ENCODE results near the gene PARD3. TPM values are rescaled to one million over a fixed set of nuclear protein-coding genes. Genes with fewer than 3 reads are reported as not detected.

The PARD3 gene
- total RNA-seq, 2 donors from 2014 or later, result 36.1 to 48.5 TPM

DNA sequence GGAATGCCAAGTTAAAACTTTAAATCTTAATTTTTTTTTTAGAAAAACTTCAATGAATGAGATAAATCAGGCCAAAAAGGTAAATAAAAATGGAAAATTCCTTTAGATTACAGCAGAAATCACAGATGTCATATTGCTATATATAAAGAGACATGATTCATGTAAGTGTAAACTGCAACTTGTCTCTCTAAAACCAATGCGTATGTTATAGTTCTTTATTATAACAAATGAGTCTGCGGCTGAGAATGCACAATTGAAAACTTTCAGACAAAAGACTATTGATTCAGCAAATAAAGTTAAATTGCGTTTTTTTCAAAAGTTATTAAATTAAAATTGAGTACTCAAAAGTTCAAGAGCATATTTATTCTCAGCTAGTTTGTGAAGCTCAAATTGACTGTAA lies 425.3 kb downstream of the PARD3 start:
- no peak for DNase-seq
- no peaks in the 10 kb centered on the region for H3K4me1 ChIP-seq
- H3K27me3 ChIP-seq, result no peaks in the 10 kb centered on the region
- TF ChIP-seq, protein P1, sequence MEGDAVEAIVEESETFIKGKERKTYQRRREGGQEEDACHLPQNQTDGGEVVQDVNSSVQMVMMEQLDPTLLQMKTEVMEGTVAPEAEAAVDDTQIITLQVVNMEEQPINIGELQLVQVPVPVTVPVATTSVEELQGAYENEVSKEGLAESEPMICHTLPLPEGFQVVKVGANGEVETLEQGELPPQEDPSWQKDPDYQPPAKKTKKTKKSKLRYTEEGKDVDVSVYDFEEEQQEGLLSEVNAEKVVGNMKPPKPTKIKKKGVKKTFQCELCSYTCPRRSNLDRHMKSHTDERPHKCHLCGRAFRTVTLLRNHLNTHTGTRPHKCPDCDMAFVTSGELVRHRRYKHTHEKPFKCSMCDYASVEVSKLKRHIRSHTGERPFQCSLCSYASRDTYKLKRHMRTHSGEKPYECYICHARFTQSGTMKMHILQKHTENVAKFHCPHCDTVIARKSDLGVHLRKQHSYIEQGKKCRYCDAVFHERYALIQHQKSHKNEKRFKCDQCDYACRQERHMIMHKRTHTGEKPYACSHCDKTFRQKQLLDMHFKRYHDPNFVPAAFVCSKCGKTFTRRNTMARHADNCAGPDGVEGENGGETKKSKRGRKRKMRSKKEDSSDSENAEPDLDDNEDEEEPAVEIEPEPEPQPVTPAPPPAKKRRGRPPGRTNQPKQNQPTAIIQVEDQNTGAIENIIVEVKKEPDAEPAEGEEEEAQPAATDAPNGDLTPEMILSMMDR (IDR thresholded peaks at IDR 0.05), result no peak
- TF ChIP-seq POLR2A (IDR thresholded peaks at IDR 0.05), result no peak
- no peak overlapping the region for H3K27ac ChIP-seq
- 98% methylated on average over 3 of the region's 3 CpGs for WGBS, 2 donors
- intact Hi-C loops (cut with DNase I), result no loop called here
- no peaks in the 10 kb centered on the region for H3K9me3 ChIP-seq
- H3K36me3 ChIP-seq (replicated peaks in 1 of 2; ENCODE audit: insufficient read depth in 1 of 2, low read depth in 2 of 2), result no peaks in the 10 kb centered on the region
- H3K4me3 ChIP-seq, result no peak overlapping the region
- ATAC-seq, result no peak

DNA sequence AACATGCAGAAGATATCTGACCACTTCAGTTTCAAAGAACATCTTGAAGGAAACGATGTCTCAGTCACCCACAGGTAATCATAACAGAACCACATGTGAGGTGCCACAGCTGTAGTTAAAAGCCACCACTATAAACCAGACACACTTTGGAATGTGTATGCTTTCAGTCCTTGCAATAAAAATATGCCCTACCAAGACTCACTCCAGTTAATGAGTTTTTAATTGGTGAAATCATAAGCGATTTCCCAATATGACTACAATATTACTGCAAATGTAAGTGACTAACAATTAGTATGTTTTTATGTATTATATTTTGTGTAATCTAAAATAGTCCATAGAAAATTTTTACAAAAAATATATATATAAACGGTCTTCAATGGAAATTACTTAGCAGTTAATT lies 428.2 kb downstream of the PARD3 start:
- WGBS, 2 donors, result 91 to 95% methylated on average over 3 of the region's 3 CpGs
- H3K27ac ChIP-seq, result no peak overlapping the region

DNA sequence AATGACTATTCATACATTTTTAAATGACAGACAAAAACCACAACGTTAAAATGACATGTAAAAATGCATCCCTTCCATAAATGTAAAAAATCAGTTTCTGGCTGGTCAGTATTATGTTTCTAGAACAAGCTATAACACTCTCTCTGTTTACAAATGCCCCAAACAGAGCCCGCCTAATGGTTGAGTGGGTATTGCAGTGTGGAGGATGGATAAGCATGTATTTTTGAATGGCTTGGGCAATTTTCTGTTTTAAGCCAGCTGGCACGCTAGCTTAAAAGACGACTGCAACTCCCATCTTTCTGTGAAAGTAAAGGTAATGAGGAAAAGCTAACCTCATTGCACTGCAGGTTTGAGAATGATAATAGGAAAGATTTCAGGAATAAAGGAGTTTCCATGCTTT lies 430.7 kb downstream of the PARD3 start:
- no peaks in the 10 kb centered on the region for H3K36me3 ChIP-seq (replicated peaks in 1 of 2; ENCODE audit: insufficient read depth in 1 of 2, low read depth in 2 of 2)
- H3K27ac ChIP-seq, result no peak overlapping the region
- TF ChIP-seq, protein P1 (IDR thresholded peaks at IDR 0.05), result no peak
- TF ChIP-seq POLR2A (IDR thresholded peaks at IDR 0.05), result no peak
- intact Hi-C loops (cut with DNase I), result no loop called here
- no peak for DNase-seq
- peaks cover 4% of the 10 kb centered on the region for H3K4me1 ChIP-seq
- no peaks in the 10 kb centered on the region for H3K27me3 ChIP-seq
- no peak overlapping the region for H3K4me3 ChIP-seq
- ATAC-seq, result no peak
- WGBS, 2 donors, result 81 to 85% methylated on average over 4 of the region's 4 CpGs
- H3K9me3 ChIP-seq, result no peaks in the 10 kb centered on the region

More for the DNA sequence above, 428.2 kb downstream of the PARD3 start:
- TF ChIP-seq, protein P1 (IDR thresholded peaks at IDR 0.05), result no peak
- no peaks in the 10 kb centered on the region for H3K36me3 ChIP-seq (replicated peaks in 1 of 2; ENCODE audit: insufficient read depth in 1 of 2, low read depth in 2 of 2)
- H3K4me1 ChIP-seq, result no peaks in the 10 kb centered on the region
- intact Hi-C loops (cut with DNase I), result no loop called here
- no peaks in the 10 kb centered on the region for H3K9me3 ChIP-seq
- no peaks in the 10 kb centered on the region for H3K27me3 ChIP-seq
- DNase-seq (no peak), ATAC-seq (no peak)
- no peak overlapping the region for H3K4me3 ChIP-seq

DNA sequence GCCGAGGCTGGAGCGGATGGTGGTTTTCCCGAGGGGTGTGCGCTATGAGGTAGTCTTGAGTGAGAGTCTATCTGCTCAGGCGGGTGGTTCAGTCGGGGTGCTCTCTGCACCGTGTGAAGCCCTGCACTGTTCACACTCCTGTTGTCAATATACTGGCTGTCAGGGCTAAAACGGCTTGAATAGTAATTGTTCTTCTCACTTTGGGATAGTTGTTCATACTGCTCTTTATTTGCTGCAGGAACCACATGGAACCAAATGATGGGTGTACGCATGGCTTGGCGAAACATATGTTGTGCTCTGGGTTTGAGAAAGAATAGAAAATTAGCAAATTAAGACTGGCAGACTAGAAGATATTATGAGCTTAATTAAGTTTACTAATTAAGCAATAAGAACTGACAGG lies 432.5 kb downstream of the PARD3 start:
- H3K27ac ChIP-seq, result no peak overlapping the region
- H3K36me3 ChIP-seq (replicated peaks in 1 of 2; ENCODE audit: insufficient read depth in 1 of 2, low read depth in 2 of 2), result no peaks in the 10 kb centered on the region
- intact Hi-C loops (cut with DNase I), result no loop called here
- H3K9me3 ChIP-seq, result no peaks in the 10 kb centered on the region
- H3K4me3 ChIP-seq, result no peak overlapping the region
- ATAC-seq (no peak), DNase-seq (no peak)
- no peaks in the 10 kb centered on the region for H3K27me3 ChIP-seq
- 90 to 92% methylated on average over 10 of the region's 10 CpGs for WGBS, 2 donors
- no peak for TF ChIP-seq POLR2A (IDR thresholded peaks at IDR 0.05)
- TF ChIP-seq, protein P1 (IDR thresholded peaks at IDR 0.05), result no peak
- peaks cover 7% of the 10 kb centered on the region for H3K4me1 ChIP-seq

DNA sequence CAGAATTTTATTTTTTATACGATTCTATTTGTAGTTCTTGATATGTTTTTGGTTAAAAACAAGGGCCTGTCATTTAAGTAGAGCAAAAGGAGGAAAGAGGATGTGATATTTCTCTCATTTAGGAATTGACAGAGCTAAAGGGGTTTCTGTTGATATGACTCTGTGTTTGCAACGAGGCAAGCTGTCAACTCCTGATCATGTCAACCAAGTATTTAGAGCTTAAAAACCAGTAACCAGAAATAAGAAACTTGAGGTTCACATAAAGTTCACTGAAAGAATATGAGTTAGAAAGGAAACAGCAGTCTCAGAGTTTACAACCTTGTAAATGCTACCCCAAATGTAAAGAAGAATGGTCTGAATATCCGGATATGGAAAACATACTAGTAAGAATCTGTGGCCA lies 434.2 kb downstream of the PARD3 start:
- no peaks in the 10 kb centered on the region for H3K36me3 ChIP-seq (replicated peaks in 1 of 2; ENCODE audit: insufficient read depth in 1 of 2, low read depth in 2 of 2)
- no peak for DNase-seq
- no peak for TF ChIP-seq POLR2A (IDR thresholded peaks at IDR 0.05)
- TF ChIP-seq, protein P1 (IDR thresholded peaks at IDR 0.05), result no peak
- no peaks in the 10 kb centered on the region for H3K27me3 ChIP-seq
- H3K4me1 ChIP-seq, result peaks cover 7% of the 10 kb centered on the region
- 94 to 95% methylated on average over 3 of the region's 3 CpGs for WGBS, 2 donors
- no peak for ATAC-seq
- H3K27ac ChIP-seq, result no peak overlapping the region
- intact Hi-C loops (cut with DNase I), result no loop called here
- no peak overlapping the region for H3K4me3 ChIP-seq
- H3K9me3 ChIP-seq, result no peaks in the 10 kb centered on the region
